Central memory CD8-positive, alpha-beta T cell (primary cell): ENCODE results near the gene EFHC1.
A peak's percentile ranks its signal among the peaks of the same experiment; 100 is the strongest.

ENCODE experiments used
- ATAC-seq: fragments of 150-1000 bp; cut with Tn5 transposase; replicated peaks from 2 replicates; pipeline ENCODE4 v1.10.0; 2022; ENCODE audit warnings: mild to moderate bottlenecking, moderate FRiP score, moderate number of reproducible peaks; ENCODE audit not compliant: poor library complexity, severe bottlenecking; ENCODE audit errors: extremely low read depth
- DNase-seq, 2 donors: peaks; one replicate each; pipeline ENCODE4 v3.0.0; 2021; ENCODE audit warnings: low spot score in 2 of 2
- H3K27ac Mint-ChIP-seq: one replicate; pipeline ENCODE4 v1.8.0; 2022; ENCODE audit warnings: low read depth, mild to moderate bottlenecking, moderate library complexity, mixed read lengths
- H3K27me3 Mint-ChIP-seq: one replicate; pipeline ENCODE4 v1.8.0; 2022; ENCODE audit warnings: mixed read lengths
- H3K36me3 Mint-ChIP-seq: one replicate; pipeline ENCODE4 v1.8.0; 2022; ENCODE audit warnings: mild to moderate bottlenecking, moderate library complexity, mixed read lengths; ENCODE audit not compliant: insufficient read depth
- H3K4me1 Mint-ChIP-seq: one replicate; pipeline ENCODE4 v1.8.0; 2022; ENCODE audit warnings: mixed read lengths
- H3K4me3 Mint-ChIP-seq: one replicate; pipeline ENCODE4 v1.8.0; 2022; ENCODE audit warnings: mild to moderate bottlenecking, moderate library complexity, mixed read lengths
- H3K9me3 Mint-ChIP-seq: one replicate; pipeline ENCODE4 v1.8.0; 2022; ENCODE audit warnings: mixed read lengths

EFHC1 gene

GRCh38 chr6:52534966-52535390 is 114.8 kb downstream of the EFHC1 start:
- no peak for DNase-seq
- H3K36me3 Mint-ChIP-seq = peaks cover 6% of the 10 kb centered on the region
- H3K27ac Mint-ChIP-seq = peak overlapping the region; percentile 36
- no peaks in the 10 kb centered on the region for H3K27me3 Mint-ChIP-seq
- peak; percentile 26 for ATAC-seq
- peaks cover 47% of the 10 kb centered on the region for H3K4me1 Mint-ChIP-seq
- no peaks in the 10 kb centered on the region for H3K9me3 Mint-ChIP-seq
- H3K4me3 Mint-ChIP-seq = peak overlapping the region; percentile 12

GRCh38 chr6:52535711-52536423 is 115.7 kb downstream of the EFHC1 start:
- Mint-ChIP-seq H3K9me3 (no peaks in the 10 kb centered on the region), H3K27me3 (no peaks in the 10 kb centered on the region), H3K4me1 (peaks cover 49% of the 10 kb centered on the region), H3K36me3 (peaks cover 6% of the 10 kb centered on the region), H3K4me3 (peak overlapping the region; percentile 12), H3K27ac (peak overlapping the region; percentile 36)
- ATAC-seq = peak; percentile 26
- DNase-seq = no peak

- DNase-seq (no peak), ATAC-seq (no peak)
- no peak overlapping the region for H3K27ac Mint-ChIP-seq
- H3K9me3 Mint-ChIP-seq = no peaks in the 10 kb centered on the region
- peaks cover 6% of the 10 kb centered on the region for H3K36me3 Mint-ChIP-seq
- peaks cover 49% of the 10 kb centered on the region for H3K4me1 Mint-ChIP-seq
- H3K27me3 Mint-ChIP-seq = no peaks in the 10 kb centered on the region
- H3K4me3 Mint-ChIP-seq = no peak overlapping the region
Measured at GRCh38 chr6:52536424-52536916, 116.3 kb downstream of the EFHC1 start.

GRCh38 chr6:52537001-52537753 is 117.0 kb downstream of the EFHC1 start:
- ATAC-seq (peak; percentile 34), DNase-seq (no peak)
- H3K27me3 Mint-ChIP-seq = no peaks in the 10 kb centered on the region
- H3K9me3 Mint-ChIP-seq = no peaks in the 10 kb centered on the region
- no peak overlapping the region for H3K27ac Mint-ChIP-seq
- peak overlapping the region; percentile 5 for H3K4me3 Mint-ChIP-seq
- peaks cover 49% of the 10 kb centered on the region for H3K4me1 Mint-ChIP-seq
- H3K36me3 Mint-ChIP-seq = peaks cover 6% of the 10 kb centered on the region

- ATAC-seq (no peak), DNase-seq (no peak)
- Mint-ChIP-seq H3K4me1 (peaks cover 49% of the 10 kb centered on the region), H3K9me3 (no peaks in the 10 kb centered on the region), H3K36me3 (peaks cover 6% of the 10 kb centered on the region), H3K27ac (no peak overlapping the region), H3K4me3 (peak overlapping the region; percentile 5), H3K27me3 (no peaks in the 10 kb centered on the region)
Measured at GRCh38 chr6:52538252-52538900, 118.2 kb downstream of the EFHC1 start.

- no peak for ATAC-seq
- no peaks in the 10 kb centered on the region for H3K9me3 Mint-ChIP-seq
- peaks cover 50% of the 10 kb centered on the region for H3K4me1 Mint-ChIP-seq
- H3K4me3 Mint-ChIP-seq = no peak overlapping the region
- H3K27ac Mint-ChIP-seq = no peak overlapping the region
- peaks cover 5% of the 10 kb centered on the region for H3K36me3 Mint-ChIP-seq
- no peaks in the 10 kb centered on the region for H3K27me3 Mint-ChIP-seq
- DNase-seq = no peak
Measured at GRCh38 chr6:52538901-52539354, 118.8 kb downstream of the EFHC1 start.

GRCh38 chr6:52539607-52540006 is 119.5 kb downstream of the EFHC1 start:
- H3K4me1 Mint-ChIP-seq = peaks cover 57% of the 10 kb centered on the region

GRCh38 chr6:52540286-52540902 is 120.3 kb downstream of the EFHC1 start:
- Mint-ChIP-seq H3K27me3 (no peaks in the 10 kb centered on the region), H3K36me3 (no peaks in the 10 kb centered on the region), H3K27ac (no peak overlapping the region), H3K9me3 (no peaks in the 10 kb centered on the region), H3K4me1 (peaks cover 56% of the 10 kb centered on the region), H3K4me3 (no peak overlapping the region)
- DNase-seq (no peak), ATAC-seq (no peak)

More at GRCh38 chr6:52539607-52540006, 119.5 kb downstream of the EFHC1 start:
- DNase-seq = no peak
- no peaks in the 10 kb centered on the region for H3K9me3 Mint-ChIP-seq
- no peak overlapping the region for H3K4me3 Mint-ChIP-seq
- no peaks in the 10 kb centered on the region for H3K27me3 Mint-ChIP-seq
- no peak for ATAC-seq
- no peak overlapping the region for H3K27ac Mint-ChIP-seq
- H3K36me3 Mint-ChIP-seq = peaks cover 4% of the 10 kb centered on the region

- no peak overlapping the region for H3K27ac Mint-ChIP-seq
- no peak for DNase-seq
- H3K9me3 Mint-ChIP-seq = no peaks in the 10 kb centered on the region
- no peak overlapping the region for H3K4me3 Mint-ChIP-seq
- H3K4me1 Mint-ChIP-seq = peaks cover 56% of the 10 kb centered on the region
- ATAC-seq = no peak
- H3K27me3 Mint-ChIP-seq = no peaks in the 10 kb centered on the region
- no peaks in the 10 kb centered on the region for H3K36me3 Mint-ChIP-seq
Measured at GRCh38 chr6:52541135-52541534, 121.0 kb downstream of the EFHC1 start.

- Mint-ChIP-seq H3K36me3 (no peaks in the 10 kb centered on the region), H3K27me3 (no peaks in the 10 kb centered on the region), H3K27ac (no peak overlapping the region), H3K4me1 (peaks cover 53% of the 10 kb centered on the region), H3K9me3 (no peaks in the 10 kb centered on the region), H3K4me3 (no peak overlapping the region)
- no peak for DNase-seq
- no peak for ATAC-seq
Measured at GRCh38 chr6:52543262-52543661, 123.1 kb downstream of the EFHC1 start.

- DNase-seq (no peak), ATAC-seq (no peak)
- no peaks in the 10 kb centered on the region for H3K9me3 Mint-ChIP-seq
- H3K27ac Mint-ChIP-seq = no peak overlapping the region
- H3K27me3 Mint-ChIP-seq = no peaks in the 10 kb centered on the region
- H3K4me3 Mint-ChIP-seq = no peak overlapping the region
- H3K36me3 Mint-ChIP-seq = no peaks in the 10 kb centered on the region
- H3K4me1 Mint-ChIP-seq = peaks cover 53% of the 10 kb centered on the region
Measured at GRCh38 chr6:52543729-52544601, 123.8 kb downstream of the EFHC1 start.
